Fibroblast of lung (primary cell): ENCODE measurements around the gene RACK1. TPM values are rescaled to one million over a fixed set of nuclear protein-coding genes. Genes with fewer than 3 reads are reported as not detected.

ENCODE experiments used
- DNase-seq, 2 donors: peaks; one replicate each; pipeline versions ENCODE4 v3.0.0 to v3.0.0-alpha.2; 2010; ENCODE audit warnings: low read depth in 2 of 2
- H2AFZ ChIP-seq: 2 replicates; pipeline ENCODE4 v1.5.1; 2012; ENCODE audit warnings: low read length, control low read depth, inconsistent platforms
- H3K27ac ChIP-seq: 2 replicates; pipeline ENCODE4 v1.5.1; 2011; ENCODE audit warnings: low read length, control low read depth; ENCODE audit not compliant: insufficient read depth
- H3K27me3 ChIP-seq: 2 replicates; pipeline ENCODE4 v1.5.1; 2011; ENCODE audit warnings: mild to moderate bottlenecking, low read length; ENCODE audit not compliant: control insufficient read depth, insufficient read depth
- H3K36me3 ChIP-seq: 2 replicates; pipeline ENCODE4 v1.5.1; 2011; ENCODE audit warnings: low read length; ENCODE audit not compliant: control insufficient read depth, insufficient read depth
- H3K4me1 ChIP-seq: 2 replicates; pipeline ENCODE4 v1.5.1; 2011; ENCODE audit warnings: low read length; ENCODE audit not compliant: control insufficient read depth, insufficient read depth; ENCODE audit errors: extremely low read depth
- H3K4me2 ChIP-seq: 2 replicates; pipeline ENCODE4 v1.5.1; 2011; ENCODE audit warnings: low read length, control low read depth; ENCODE audit not compliant: insufficient read depth; ENCODE audit errors: extremely low read depth
- H3K4me3 ChIP-seq, 4 experiments: fragments of 200-600 bp in 1 of 4; sonication (generic) in 1 of 4; replicated peaks in 1 of 4; 2 replicates each; pipeline ENCODE4 v1.5.1; 2011 to 2016; ENCODE audit warnings: low read length in 4 of 4, low read depth in 3 of 4, mild to moderate bottlenecking in 3 of 4, control low read depth in 2 of 4, inconsistent platforms in 1 of 4, mixed read lengths in 1 of 4; ENCODE audit not compliant: insufficient read depth in 1 of 4; ENCODE audit errors: control extremely low read depth in 1 of 4
- H3K79me2 ChIP-seq: 2 replicates; pipeline ENCODE4 v1.5.1; 2012; ENCODE audit warnings: mild to moderate bottlenecking, low read length, inconsistent platforms; ENCODE audit not compliant: control insufficient read depth, insufficient read depth
- H3K9ac ChIP-seq: 2 replicates; pipeline ENCODE4 v1.5.1; 2011; ENCODE audit warnings: mild to moderate bottlenecking, low read length, control low read depth; ENCODE audit not compliant: insufficient read depth
- H3K9me3 ChIP-seq: 2 replicates; pipeline ENCODE4 v1.5.1; 2012; ENCODE audit warnings: low read depth, low read length; ENCODE audit not compliant: control insufficient read depth, insufficient read depth
- H4K20me1 ChIP-seq: 2 replicates; pipeline ENCODE4 v1.5.1; 2011; ENCODE audit warnings: low read length; ENCODE audit not compliant: control insufficient read depth, insufficient read depth; ENCODE audit errors: extremely low read depth
- CTCF ChIP-seq, 2 donors: IDR thresholded peaks in 1 of 2; conservative IDR thresholded peaks in 1 of 2; 1 replicate in 1 of 2; 2 replicates in 1 of 2; pipeline ENCODE4 v1.5.1; 2011 to 2012; ENCODE audit warnings: low read length in 2 of 2, control low read depth in 1 of 2, inconsistent platforms in 1 of 2, low read depth in 1 of 2, mild to moderate bottlenecking in 1 of 2
- EZH2 ChIP-seq: IDR thresholded peaks from 2 replicates; pipeline ENCODE4 v1.5.1; 2012; ENCODE audit warnings: low read length, control low read depth, mild to moderate bottlenecking; ENCODE audit errors: missing control alignments
- polyA plus RNA-seq, 2 donors: library from polyadenylated mRNA; depleted of rRNA in 1 of 2; stranded (reverse) in 1 of 2; unstranded in 1 of 2; fragments of >200 nt; gene quantifications; 2 replicates each; pipeline ENCODE4 v1.2.1, GENCODE V29; 2011 to 2012; ENCODE audit warnings: missing spikeins in 1 of 2
- total RNA-seq: library from RNA; depleted of rRNA; stranded (reverse); fragments of >200 nt; gene quantifications from 2 replicates; pipeline ENCODE4 v1.2.1, GENCODE V29; 2014

Gene RACK1
- total and polyA plus RNA-seq, 2 donors (not counting 1 experiment from before 2014, with no cell fraction given): 3,014 to 4,649 TPM

GRCh38 chr5:181221105-181221791, 22.5 kb downstream of the RACK1 start:
- peaks cover 11% of the 10 kb centered on the region for H3K4me1 ChIP-seq

GRCh38 chr5:181220178-181220515, 23.6 kb downstream of the RACK1 start:
- H3K79me2 ChIP-seq: peaks cover 14% of the 10 kb centered on the region
- H3K4me1 ChIP-seq: peaks cover 11% of the 10 kb centered on the region
- DNase-seq: no peak
- no peak overlapping the region for H3K27ac ChIP-seq
- H3K4me2 ChIP-seq: no peak overlapping the region
- no peaks in the 10 kb centered on the region for H4K20me1 ChIP-seq
- H3K9me3 ChIP-seq: no peaks in the 10 kb centered on the region
- no peaks in the 10 kb centered on the region for H3K36me3 ChIP-seq
- TF ChIP-seq CTCF (conservative IDR thresholded peaks at IDR 0.05 in 1 of 2, IDR thresholded peaks at IDR 0.05 in 1 of 2; ENCODE audit: low read depth in 1 of 2, low read length in 2 of 2) (no peak), EZH2 (no peak)
- H3K9ac ChIP-seq: no peak overlapping the region
- no peak overlapping the region for H3K4me3 ChIP-seq
- no peaks in the 10 kb centered on the region for H3K27me3 ChIP-seq
- H2AFZ ChIP-seq: no peak overlapping the region

More at GRCh38 chr5:181221105-181221791, 22.5 kb downstream of the RACK1 start:
- Histone ChIP-seq H3K9ac (no peak overlapping the region), H4K20me1 (no peaks in the 10 kb centered on the region), H3K36me3 (no peaks in the 10 kb centered on the region), H3K27me3 (no peaks in the 10 kb centered on the region), H3K4me2 (no peak overlapping the region), H3K9me3 (no peaks in the 10 kb centered on the region), H3K79me2 (peaks cover 20% of the 10 kb centered on the region), H2AFZ (no peak overlapping the region), H3K27ac (no peak overlapping the region), H3K4me3 (peak overlapping the region in 1 of 4 experiments; percentile 46)
- DNase-seq: no peak
- TF ChIP-seq CTCF (conservative IDR thresholded peaks at IDR 0.05 in 1 of 2, IDR thresholded peaks at IDR 0.05 in 1 of 2; ENCODE audit: low read depth in 1 of 2, low read length in 2 of 2) (no peak), EZH2 (no peak)

- peaks cover 8% of the 10 kb centered on the region for H3K4me1 ChIP-seq
These were observed 24.2 kb downstream of the RACK1 start for GRCh38 chr5:181219262-181220177.

More at GRCh38 chr5:181219262-181220177, 24.2 kb downstream of the RACK1 start:
- H3K4me3 ChIP-seq: no peak overlapping the region
- no peaks in the 10 kb centered on the region for H4K20me1 ChIP-seq
- no peak overlapping the region for H3K4me2 ChIP-seq
- H3K27me3 ChIP-seq: no peaks in the 10 kb centered on the region
- DNase-seq: no peak
- peaks cover 8% of the 10 kb centered on the region for H3K79me2 ChIP-seq
- H2AFZ ChIP-seq: no peak overlapping the region
- no peaks in the 10 kb centered on the region for H3K9me3 ChIP-seq
- no peak overlapping the region for H3K27ac ChIP-seq
- no peaks in the 10 kb centered on the region for H3K36me3 ChIP-seq
- H3K9ac ChIP-seq: no peak overlapping the region
- TF ChIP-seq EZH2 (no peak), CTCF (conservative IDR thresholded peaks at IDR 0.05 in 1 of 2, IDR thresholded peaks at IDR 0.05 in 1 of 2; ENCODE audit: low read depth in 1 of 2, low read length in 2 of 2) (no peak)
